BJ (cell line): Measurements from ENCODE around the gene ZHX3. TPM values are rescaled to one million over a fixed set of nuclear protein-coding genes. Genes with fewer than 3 reads are reported as not detected.

Source experiments
- CTCF ChIA-PET: fragments of 350-600 bp; formaldehyde crosslinking; extraction: SDS; loops from one replicate; lab custom pipeline; 2021; ENCODE audit warnings: antibody characterized with exemption, inconsistent platforms; lab: Yijun Ruan, JAX
- POLR2A ChIA-PET: fragments of 300-600 bp; sonication (Branson Sonifier 250); formaldehyde crosslinking; extraction: SDS; loops from one replicate; lab custom pipeline; 2021; ENCODE audit warnings: antibody characterized with exemption; lab: Charles Lee
- DNase-seq: peaks from one replicate; pipeline ENCODE4 v3.0.0-alpha.2; 2011; ENCODE audit warnings: low read depth
- H3K27me3 ChIP-seq: 2 replicates; pipeline ENCODE4 v1.6.0; 2011; ENCODE audit warnings: low read length; ENCODE audit not compliant: control insufficient read depth, insufficient read depth
- H3K36me3 ChIP-seq: 2 replicates; pipeline ENCODE4 v1.5.1; 2011; ENCODE audit warnings: low read length; ENCODE audit not compliant: control insufficient read depth, insufficient read depth
- H3K4me3 ChIP-seq: 2 replicates; pipeline ENCODE4 v1.5.1; 2011; ENCODE audit warnings: low read depth, mild to moderate bottlenecking, control low read depth, low read length
- CTCF ChIP-seq: IDR thresholded peaks from 2 replicates; pipeline ENCODE4 v1.5.1; 2011; ENCODE audit warnings: low read depth, mild to moderate bottlenecking, control low read depth, inconsistent platforms, low read length, moderate library complexity; ENCODE audit not compliant: insufficient read depth
- polyA plus RNA-seq: library from polyadenylated mRNA; depleted of rRNA; stranded (reverse); fragments of >200 nt; gene quantifications from 2 replicates; pipeline ENCODE4 v1.2.3, GENCODE V29; 2011

Gene ZHX3
- polyA plus RNA-seq, 1 experiment: 23.9 TPM

- Histone ChIP-seq H3K36me3 (peaks cover 22% of the 10 kb centered on the region), H3K4me3 (no peak overlapping the region), H3K27me3 (no peaks in the 10 kb centered on the region)
- ChIA-PET CTCF (interaction anchor here (2.4 kb wide), 1 partner anchor 9 kb away, joined by 7 read pairs; the partner anchor contains the start of gene LPIN3), POLR2A (no interaction called here)
- TF ChIP-seq CTCF: no peak
- no peak for DNase-seq
These were observed 32.4 kb upstream of the ZHX3 start for GRCh38 chr20:41349943-41350342.

GRCh38 chr20:41349266-41349665, 31.7 kb upstream of the ZHX3 start:
- H3K36me3 ChIP-seq: peaks cover 20% of the 10 kb centered on the region
- DNase-seq: no peak
- POLR2A ChIA-PET: no interaction called here
- TF ChIP-seq CTCF: no peak
- no peak overlapping the region for H3K4me3 ChIP-seq
- no peaks in the 10 kb centered on the region for H3K27me3 ChIP-seq
- CTCF ChIA-PET: interaction anchor here (2.4 kb wide), 1 partner anchor 9 kb away, joined by 7 read pairs; the partner anchor contains the start of gene LPIN3

- no peak for DNase-seq
- no peak overlapping the region for H3K4me3 ChIP-seq
- no peaks in the 10 kb centered on the region for H3K27me3 ChIP-seq
- ChIA-PET POLR2A (no interaction called here), CTCF (interaction anchor here (2.4 kb wide), 1 partner anchor 8 kb away, joined by 7 read pairs; the partner anchor contains the start of gene LPIN3)
- H3K36me3 ChIP-seq: peaks cover 20% of the 10 kb centered on the region
- no peak for TF ChIP-seq CTCF
These were observed 31.1 kb upstream of the ZHX3 start for GRCh38 chr20:41348430-41349172.

- ChIA-PET CTCF (interaction anchor here (0.8 to 1.4 kb wide), 2 partner anchors 8 to 175 kb away, joined by 3 to 6 read pairs; no protein-coding TSS in a partner anchor), POLR2A (no interaction called here)
- no peak overlapping the region for H3K4me3 ChIP-seq
- DNase-seq: no peak
- TF ChIP-seq CTCF: no peak
- peaks cover 18% of the 10 kb centered on the region for H3K36me3 ChIP-seq
- no peaks in the 10 kb centered on the region for H3K27me3 ChIP-seq
These were observed 30.2 kb upstream of the ZHX3 start for GRCh38 chr20:41347523-41348429.

- no peak overlapping the region for H3K4me3 ChIP-seq
- H3K27me3 ChIP-seq: no peaks in the 10 kb centered on the region
- ChIA-PET POLR2A (no interaction called here), CTCF (interaction anchor here (2.3 kb wide), 1 partner anchor 65 kb away, joined by 8 read pairs; no protein-coding TSS in a partner anchor)
- no peak for TF ChIP-seq CTCF
- H3K36me3 ChIP-seq: peaks cover 11% of the 10 kb centered on the region
- DNase-seq: no peak
These were observed 28.2 kb upstream of the ZHX3 start for GRCh38 chr20:41345729-41346067.
